G401.6 (cell line): ENCODE results near the gene MIEF1.

Source experiments
- FAIRE-seq: peaks from 2 replicates; lab custom pipeline; 2012; peaks lifted over from hg19 to GRCh38; lab: Jason Lieb, UNC

Gene MIEF1

GRCh38 chr22:39562839-39563489 is 60.9 kb downstream of the MIEF1 start:
- FAIRE-seq: no peak

- no peak for FAIRE-seq
These were observed 61.7 kb downstream of the MIEF1 start for GRCh38 chr22:39563571-39564428.

GRCh38 chr22:39565414-39565944 is 63.4 kb downstream of the MIEF1 start:
- FAIRE-seq: no peak

GRCh38 chr22:39567135-39567946 is 65.3 kb downstream of the MIEF1 start:
- FAIRE-seq: no peak
